ENCODE measurements around the gene IL21R. TPM values are rescaled to one million over a fixed set of nuclear protein-coding genes. Genes with fewer than 3 reads are reported as not detected.
"Not testable (repeated sequence)": the region's sequence is repeated elsewhere in the genome, so short reads cannot be mapped to it uniquely, and the experiment has no call there.

IL21R gene
- total RNA-seq, 1 experiment from 2014 or later, result 0.33 TPM

DNA sequence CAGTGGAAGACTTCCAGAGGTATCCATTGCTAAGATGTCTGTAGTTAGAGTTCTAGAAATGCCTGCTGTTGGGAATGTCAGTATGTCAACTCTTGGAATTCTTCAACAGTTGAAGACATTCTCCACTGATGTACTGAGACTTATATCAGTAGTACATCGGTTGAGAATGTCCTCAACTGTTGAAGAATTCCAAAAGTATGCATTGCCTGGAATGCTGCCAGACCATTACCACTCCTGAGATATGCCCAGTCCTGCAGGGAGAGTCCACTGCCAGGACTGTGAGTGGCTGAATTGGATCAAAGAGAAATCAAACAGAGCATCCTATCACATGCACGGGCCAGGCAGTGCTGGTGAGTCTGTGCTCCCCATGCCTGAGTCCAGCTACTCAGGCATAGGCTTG, 42.0 kb downstream of the IL21R start:
- Histone ChIP-seq H3K4me3 (no peak overlapping the region), H3K9me3 (peaks cover 13% of the 10 kb centered on the region), H3K36me3 (peaks cover 3% of the 10 kb centered on the region), H3K27me3 (no peaks in the 10 kb centered on the region)
- DNase-seq, result peak; percentile 60

GRCh38 chr16:27444470-27444869, 42.5 kb downstream of the IL21R start:
- H3K27me3 ChIP-seq, result no peaks in the 10 kb centered on the region
- no peak for DNase-seq
- H3K9me3 ChIP-seq, result peaks cover 13% of the 10 kb centered on the region
- peaks cover 3% of the 10 kb centered on the region for H3K36me3 ChIP-seq
- H3K4me3 ChIP-seq, result no peak overlapping the region

DNA sequence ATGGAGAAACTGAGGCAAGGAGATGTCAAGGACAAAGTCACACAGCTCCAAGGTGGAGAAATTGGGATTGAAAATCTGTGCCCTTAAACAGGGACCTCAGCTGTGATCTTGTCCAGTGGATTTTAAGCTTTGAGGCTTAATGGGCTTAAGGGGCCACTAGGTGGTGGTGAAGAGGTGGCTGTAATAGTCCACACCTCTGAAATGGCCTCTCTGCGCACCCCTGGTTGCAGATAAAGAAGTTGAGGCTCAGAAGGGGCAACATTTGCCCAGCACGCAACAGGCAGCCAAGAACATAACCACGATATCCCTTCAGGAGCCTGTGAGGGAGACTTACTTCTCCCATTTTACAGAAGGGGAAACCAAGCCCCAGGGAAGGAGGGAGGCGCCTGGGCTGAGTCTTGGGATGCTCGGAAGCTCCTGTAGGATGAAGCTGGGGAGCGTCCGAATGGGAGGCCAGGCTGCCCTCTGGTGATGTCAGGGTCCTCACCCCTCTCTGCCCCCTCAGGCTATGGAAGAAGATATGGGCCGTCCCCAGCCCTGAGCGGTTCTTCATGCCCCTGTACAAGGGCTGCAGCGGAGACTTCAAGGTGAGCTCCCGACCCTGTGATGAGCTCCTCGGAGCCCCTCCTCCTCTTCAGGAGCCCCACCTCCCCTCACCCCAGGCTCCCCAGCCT, 43.7 kb downstream of the IL21R start:
- Histone ChIP-seq H3K4me3 (no peak overlapping the region), H3K27me3 (no peaks in the 10 kb centered on the region), H3K36me3 (peaks cover 3% of the 10 kb centered on the region), H3K9me3 (peaks cover 13% of the 10 kb centered on the region)
- no peak for DNase-seq

DNA sequence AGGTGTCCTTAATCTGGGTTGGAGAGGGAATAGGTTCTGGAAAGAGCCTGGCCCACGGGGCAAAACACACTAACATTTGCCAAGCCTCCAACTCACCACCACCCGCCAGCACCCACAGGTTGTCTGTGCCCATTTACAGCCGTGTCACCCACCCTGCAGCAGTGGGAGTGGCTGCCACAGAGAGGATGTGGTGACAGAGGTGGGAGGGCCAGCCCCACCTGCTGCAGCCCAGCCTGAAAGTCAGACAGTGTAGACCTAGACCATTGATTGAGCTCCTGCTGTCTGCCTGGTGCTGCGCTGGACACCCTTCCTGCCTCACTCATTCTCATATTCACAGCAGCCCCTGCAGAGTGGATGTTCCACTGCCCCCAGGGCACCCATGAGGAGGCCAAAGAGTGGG, 44.7 kb downstream of the IL21R start:
- no peaks in the 10 kb centered on the region for H3K27me3 ChIP-seq
- no peak for DNase-seq
- H3K9me3 ChIP-seq, result peaks cover 13% of the 10 kb centered on the region
- no peak overlapping the region for H3K4me3 ChIP-seq
- peaks cover 3% of the 10 kb centered on the region for H3K36me3 ChIP-seq

- H3K9me3 ChIP-seq, result peaks cover 13% of the 10 kb centered on the region
- H3K36me3 ChIP-seq, result peaks cover 3% of the 10 kb centered on the region
- H3K27me3 ChIP-seq, result no peaks in the 10 kb centered on the region
- H3K4me3 ChIP-seq, result no peak overlapping the region
- DNase-seq, result no peak
Measured at GRCh38 chr16:27447301-27447700, 45.3 kb downstream of the IL21R start.

DNA sequence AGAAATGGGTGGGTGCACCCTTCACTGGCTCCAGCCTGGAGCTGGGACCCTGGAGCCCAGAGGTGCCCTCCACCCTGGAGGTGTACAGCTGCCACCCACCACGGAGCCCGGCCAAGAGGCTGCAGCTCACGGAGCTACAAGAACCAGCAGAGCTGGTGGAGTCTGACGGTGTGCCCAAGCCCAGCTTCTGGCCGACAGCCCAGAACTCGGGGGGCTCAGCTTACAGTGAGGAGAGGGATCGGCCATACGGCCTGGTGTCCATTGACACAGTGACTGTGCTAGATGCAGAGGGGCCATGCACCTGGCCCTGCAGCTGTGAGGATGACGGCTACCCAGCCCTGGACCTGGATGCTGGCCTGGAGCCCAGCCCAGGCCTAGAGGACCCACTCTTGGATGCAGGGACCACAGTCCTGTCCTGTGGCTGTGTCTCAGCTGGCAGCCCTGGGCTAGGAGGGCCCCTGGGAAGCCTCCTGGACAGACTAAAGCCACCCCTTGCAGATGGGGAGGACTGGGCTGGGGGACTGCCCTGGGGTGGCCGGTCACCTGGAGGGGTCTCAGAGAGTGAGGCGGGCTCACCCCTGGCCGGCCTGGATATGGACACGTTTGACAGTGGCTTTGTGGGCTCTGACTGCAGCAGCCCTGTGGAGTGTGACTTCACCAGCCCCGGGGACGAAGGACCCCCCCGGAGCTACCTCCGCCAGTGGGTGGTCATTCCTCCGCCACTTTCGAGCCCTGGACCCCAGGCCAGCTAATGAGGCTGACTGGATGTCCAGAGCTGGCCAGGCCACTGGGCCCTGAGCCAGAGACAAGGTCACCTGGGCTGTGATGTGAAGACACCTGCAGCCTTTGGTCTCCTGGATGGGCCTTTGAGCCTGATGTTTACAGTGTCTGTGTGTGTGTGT, 46.8 kb downstream of the IL21R start:
- Histone ChIP-seq H3K36me3 (peaks cover 3% of the 10 kb centered on the region), H3K27me3 (no peaks in the 10 kb centered on the region), H3K4me3 (no peak overlapping the region), H3K9me3 (peaks cover 12% of the 10 kb centered on the region)
- DNase-seq, result no peak

- no peak for DNase-seq
- no peaks in the 10 kb centered on the region; the same call in 1 of the 2 replicates for H3K36me3 ChIP-seq
- H3K9me3 ChIP-seq, result peaks cover 5% of the 10 kb centered on the region
- no peaks in the 10 kb centered on the region for H3K27me3 ChIP-seq
- no peak overlapping the region for H3K4me3 ChIP-seq
Measured at GRCh38 chr16:27449434-27450195, 47.6 kb downstream of the IL21R start.

DNA sequence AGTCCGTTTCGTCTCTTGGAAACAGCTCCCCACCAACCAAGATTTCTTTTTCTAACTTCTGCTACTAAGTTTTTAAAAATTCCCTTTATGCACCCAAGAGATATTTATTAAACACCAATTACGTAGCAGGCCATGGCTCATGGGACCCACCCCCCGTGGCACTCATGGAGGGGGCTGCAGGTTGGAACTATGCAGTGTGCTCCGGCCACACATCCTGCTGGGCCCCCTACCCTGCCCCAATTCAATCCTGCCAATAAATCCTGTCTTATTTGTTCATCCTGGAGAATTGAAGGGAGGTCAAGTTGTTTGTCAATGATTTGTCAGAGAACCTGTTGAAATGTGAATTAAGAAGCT, 48.2 kb downstream of the IL21R start:
- Histone ChIP-seq H3K36me3 (no peaks in the 10 kb centered on the region; the same call in 1 of the 2 replicates), H3K9me3 (no peaks in the 10 kb centered on the region; the same call in 1 of the 2 replicates), H3K4me3 (no peak overlapping the region), H3K27me3 (no peaks in the 10 kb centered on the region)
- DNase-seq, result no peak

GRCh38 chr16:27452569-27453493, 50.9 kb downstream of the IL21R start:
- no peak for DNase-seq
- Histone ChIP-seq H3K36me3 (no peaks in the 10 kb centered on the region), H3K27me3 (no peaks in the 10 kb centered on the region), H3K4me3 (no peak overlapping the region), H3K9me3 (no peaks in the 10 kb centered on the region)

DNA sequence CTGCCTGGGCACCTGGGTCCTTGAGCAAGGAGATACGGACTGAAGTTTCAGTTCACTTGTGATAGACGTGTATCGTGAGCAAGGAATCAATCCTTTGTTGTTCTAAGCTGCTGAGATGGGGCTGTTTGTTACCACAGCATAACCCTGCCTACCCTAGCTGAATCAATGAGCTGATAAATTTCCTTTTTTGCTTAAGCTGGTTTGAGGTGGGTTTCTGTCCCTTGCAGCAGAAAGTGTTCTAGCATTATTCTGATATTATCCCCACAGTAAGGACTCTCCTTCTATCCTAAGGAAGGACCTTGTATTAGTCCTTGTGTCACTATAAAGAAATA, 51.5 kb downstream of the IL21R start:
- Histone ChIP-seq H3K9me3 (no peaks in the 10 kb centered on the region), H3K4me3 (no peak overlapping the region), H3K36me3 (no peaks in the 10 kb centered on the region), H3K27me3 (no peaks in the 10 kb centered on the region)
- DNase-seq, result no peak

DNA sequence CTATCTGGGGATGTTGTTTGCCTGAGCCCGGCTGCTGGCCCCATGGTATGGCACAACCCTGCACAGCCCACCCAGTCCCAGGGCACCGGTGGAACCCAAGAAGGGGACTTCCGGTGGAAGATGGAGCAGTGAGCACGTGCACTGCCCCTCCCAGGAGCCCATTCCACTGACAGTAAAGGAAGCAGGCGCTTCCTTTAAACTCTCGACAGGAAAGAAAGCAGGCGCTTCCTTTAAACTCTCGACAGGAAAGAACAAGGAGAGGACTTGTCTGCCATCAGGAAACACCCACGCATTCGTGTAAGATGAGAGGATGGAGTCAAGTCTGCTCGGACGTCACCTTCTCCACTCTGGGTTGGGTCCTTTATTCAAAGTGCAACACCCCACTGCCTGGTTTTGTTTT, 53.7 kb downstream of the IL21R start:
- peaks cover 14% of the 10 kb centered on the region for H3K36me3 ChIP-seq
- H3K9me3 ChIP-seq, result no peaks in the 10 kb centered on the region
- DNase-seq, result no peak
- no peak overlapping the region for H3K4me3 ChIP-seq
- no peaks in the 10 kb centered on the region for H3K27me3 ChIP-seq

DNA sequence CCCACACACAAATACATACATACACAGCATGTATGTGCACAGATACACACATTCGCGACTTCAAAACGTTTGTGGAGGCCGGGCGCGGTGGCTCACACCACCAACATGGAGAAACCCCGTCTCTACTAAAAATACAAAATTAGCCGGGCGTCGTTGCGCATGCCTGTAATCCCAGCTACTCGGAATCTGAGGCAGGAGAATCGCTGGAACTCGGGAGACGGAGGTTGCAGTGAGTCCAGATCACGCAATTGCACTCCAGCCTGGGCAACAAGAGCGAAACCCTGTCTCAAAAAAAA, 55.6 kb downstream of the IL21R start:
- H3K36me3 ChIP-seq, result peaks cover 33% of the 10 kb centered on the region
- not testable (repeated sequence) for H3K4me3 ChIP-seq, H3K9me3 ChIP-seq, DNase-seq, H3K27me3 ChIP-seq

DNA sequence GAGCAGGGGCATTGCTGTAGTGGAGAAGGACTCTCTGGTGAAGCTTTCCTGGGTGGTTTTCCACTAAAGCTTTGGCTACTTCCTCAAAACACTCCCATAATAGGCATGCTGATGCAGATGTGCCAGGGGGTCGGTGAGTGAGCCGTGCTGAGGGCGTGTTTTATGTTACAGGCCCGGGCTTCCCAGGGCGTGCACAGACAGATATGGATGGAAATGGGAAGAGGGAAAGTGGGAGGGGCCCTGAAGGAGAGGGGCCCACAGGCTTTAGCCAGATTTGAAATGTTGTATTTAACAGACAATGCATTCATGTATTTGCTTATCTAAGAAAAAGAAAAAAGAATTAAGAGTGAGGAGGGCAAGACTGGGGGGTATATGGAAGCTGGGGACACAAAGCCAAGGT, 56.3 kb downstream of the IL21R start:
- no peak for DNase-seq
- H3K36me3 ChIP-seq, result peaks cover 40% of the 10 kb centered on the region
- no peaks in the 10 kb centered on the region for H3K9me3 ChIP-seq
- H3K4me3 ChIP-seq, result no peak overlapping the region
- H3K27me3 ChIP-seq, result no peaks in the 10 kb centered on the region

DNA sequence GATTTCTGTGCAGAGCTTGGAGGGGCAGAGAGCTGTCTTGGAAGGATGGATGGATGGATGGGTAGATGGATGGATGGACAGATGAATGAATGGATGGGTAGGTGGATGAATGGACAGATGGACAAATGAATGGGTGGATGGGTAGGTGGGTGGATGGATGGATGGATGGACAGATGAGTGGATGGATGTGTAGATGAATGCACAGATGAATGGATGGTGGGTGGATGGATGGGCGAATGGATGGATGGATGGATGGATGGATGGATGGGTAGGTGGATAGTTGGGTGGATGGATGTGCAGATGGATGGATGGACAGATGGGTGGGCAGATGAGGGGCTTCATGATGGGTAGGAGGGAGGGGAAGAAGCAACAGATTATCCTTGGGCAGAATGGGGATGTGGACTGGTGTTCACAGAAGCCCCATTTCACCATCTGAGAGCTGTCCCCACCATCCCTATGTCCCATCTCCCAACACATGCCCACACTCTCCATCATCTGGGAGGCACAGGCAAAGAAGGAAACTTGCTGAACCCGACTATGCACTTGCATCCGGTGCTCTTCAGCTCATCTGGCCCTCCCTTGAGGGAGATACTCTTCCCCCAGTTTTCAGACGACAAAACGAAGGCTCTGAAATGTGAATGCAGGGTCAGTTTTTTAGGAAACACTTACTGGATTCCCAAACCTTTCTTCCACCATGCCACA, 57.2 kb downstream of the IL21R start:
- DNase-seq, result no peak
- H3K4me3 ChIP-seq, result no peak overlapping the region
- no peaks in the 10 kb centered on the region for H3K27me3 ChIP-seq
- no peaks in the 10 kb centered on the region for H3K9me3 ChIP-seq
- H3K36me3 ChIP-seq, result peaks cover 46% of the 10 kb centered on the region

DNA sequence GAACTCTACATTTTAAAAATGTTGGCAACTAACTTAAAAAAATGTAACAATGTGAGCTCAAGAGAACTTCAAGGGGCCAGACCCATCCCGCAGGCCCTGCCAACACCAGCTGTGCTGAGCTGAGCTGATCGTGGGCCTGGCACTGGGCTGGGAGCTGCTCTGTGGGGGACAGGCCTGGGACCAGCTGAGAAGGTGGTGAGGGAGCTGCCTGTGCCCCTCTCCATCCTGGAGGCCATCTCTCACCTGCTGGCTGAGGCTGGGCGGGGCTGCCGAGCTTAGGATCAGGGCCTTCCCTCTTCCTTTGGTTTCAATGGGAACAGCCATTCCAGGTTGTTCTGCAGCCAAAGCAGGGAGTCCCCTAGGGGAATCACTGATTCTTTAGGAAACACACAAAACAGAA, 58.2 kb downstream of the IL21R start:
- H3K36me3 ChIP-seq, result peaks cover 57% of the 10 kb centered on the region
- no peaks in the 10 kb centered on the region for H3K9me3 ChIP-seq
- no peak overlapping the region for H3K4me3 ChIP-seq
- DNase-seq, result no peak
- H3K27me3 ChIP-seq, result no peaks in the 10 kb centered on the region

Data from MG63 (cell line).